Effector CD4-positive, alpha-beta T cell (primary cell): ENCODE results near the gene MEGF9.

Experiments
- DNase-seq: peaks from one replicate; pipeline ENCODE4 v3.0.0-alpha.2; 2020

MEGF9 gene

GRCh38 chr9:120730654-120731514 lies 16.6 kb upstream of the MEGF9 start:
- DNase-seq = no peak

GRCh38 chr9:120729791-120730241 lies 15.5 kb upstream of the MEGF9 start:
- DNase-seq = no peak

DNA sequence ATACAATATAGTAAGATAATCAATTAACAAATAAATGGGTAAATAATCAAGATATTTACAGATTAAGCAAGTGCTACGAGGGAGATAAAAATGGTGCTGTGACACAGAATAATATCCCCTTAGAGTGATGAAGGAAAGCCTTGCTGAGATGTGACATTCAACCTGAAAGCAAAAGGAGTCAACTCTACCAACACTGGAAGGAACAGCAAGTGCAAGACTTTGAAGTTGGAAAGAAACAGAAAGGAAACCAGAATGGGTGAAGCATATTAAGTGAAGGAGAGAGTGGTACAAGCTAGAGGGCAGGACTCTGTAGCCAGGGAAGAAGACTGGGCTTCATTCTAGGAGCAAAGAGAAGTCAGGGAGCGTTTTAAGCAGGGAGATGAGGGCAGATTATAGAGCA lies 12.2 kb upstream of the MEGF9 start:
- no peak for DNase-seq

- DNase-seq = no peak
Observed at GRCh38 chr9:120725907-120726306, 11.6 kb upstream of the MEGF9 start.

GRCh38 chr9:120724757-120725400 lies 10.6 kb upstream of the MEGF9 start:
- DNase-seq = no peak

DNA sequence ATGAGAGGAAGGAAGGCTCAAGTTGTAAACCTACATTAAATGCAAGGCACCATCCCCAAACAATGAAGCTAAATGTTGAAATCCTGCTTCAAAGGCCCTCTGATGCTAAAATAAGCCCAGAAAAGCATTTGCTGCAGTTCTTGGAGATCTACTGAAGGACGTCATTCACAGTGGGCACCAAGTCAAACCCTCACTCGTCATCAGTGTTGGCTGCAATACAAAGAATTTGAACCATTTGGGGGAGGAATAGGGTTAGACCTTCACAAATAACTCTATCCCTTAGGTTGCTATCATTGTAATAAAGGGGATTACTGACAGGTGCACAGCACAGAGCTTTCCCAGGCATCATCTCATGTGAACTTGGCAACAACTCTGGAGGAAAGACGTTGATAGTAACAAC lies 9.3 kb upstream of the MEGF9 start:
- no peak for DNase-seq

GRCh38 chr9:120720404-120720803 lies 6.1 kb upstream of the MEGF9 start:
- DNase-seq = no peak

GRCh38 chr9:120718316-120718715 lies 4.0 kb upstream of the MEGF9 start:
- DNase-seq = no peak

GRCh38 chr9:120717176-120717575 lies 2.9 kb upstream of the MEGF9 start:
- DNase-seq = no peak

GRCh38 chr9:120716483-120716882 lies 2.2 kb upstream of the MEGF9 start:
- DNase-seq = no peak

DNA sequence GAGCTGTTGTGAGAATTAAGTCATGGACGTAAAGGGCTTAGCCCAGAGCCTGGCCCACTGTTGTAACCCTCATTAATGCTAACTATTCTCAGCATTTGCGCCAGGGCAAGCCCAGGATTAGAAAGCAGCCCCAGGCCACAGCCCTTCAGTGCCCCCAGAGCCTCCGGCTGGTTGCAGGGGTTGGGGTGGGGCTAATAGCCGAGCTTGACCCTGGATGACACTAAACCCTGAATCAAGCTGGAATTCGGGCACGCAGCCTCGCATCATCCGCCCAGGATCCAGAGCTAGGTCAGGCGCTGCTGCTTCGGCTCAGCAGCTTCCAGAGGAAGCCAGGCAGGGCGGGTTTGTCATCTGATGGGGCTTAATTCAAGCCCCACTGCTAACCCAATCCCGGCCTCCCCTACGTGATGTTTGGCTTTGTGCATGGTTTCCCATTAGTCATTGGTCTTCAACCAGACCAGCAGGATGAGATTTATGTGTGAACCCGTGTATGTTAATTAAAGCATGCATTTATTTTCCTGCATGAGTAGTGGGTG lies 1.2 kb upstream of the MEGF9 start:
- DNase-seq = no peak

GRCh38 chr9:120714846-120715388 lies 647 bp upstream of the MEGF9 start:
- DNase-seq = no peak

- DNase-seq = peak; percentile 6
Observed at GRCh38 chr9:120713257-120714087, 798 bp downstream of the MEGF9 start.

DNA sequence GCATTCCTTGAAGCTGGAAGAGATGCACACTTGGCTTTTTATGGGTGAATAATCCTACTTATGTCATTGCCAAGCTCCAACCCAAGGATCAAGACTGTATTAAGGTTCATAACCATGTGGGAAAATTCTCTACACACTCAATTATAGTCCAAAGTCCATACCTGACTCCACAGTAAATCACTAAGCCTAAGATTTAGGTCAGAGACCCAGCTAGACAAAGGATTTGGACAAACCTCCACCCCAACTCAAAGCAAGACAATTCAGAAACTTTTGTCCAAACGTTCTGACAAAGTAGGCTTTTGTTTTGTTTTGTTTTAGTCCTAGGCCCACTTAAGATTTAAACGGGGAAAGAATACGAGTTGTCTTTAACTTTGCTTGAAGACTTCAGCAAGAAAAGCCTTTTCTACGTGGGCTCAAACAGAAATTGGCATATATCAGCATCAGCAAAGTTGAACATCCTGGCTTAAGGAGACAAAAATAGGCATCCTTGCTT lies 1.7 kb downstream of the MEGF9 start:
- DNase-seq = no peak

- no peak for DNase-seq
Observed at GRCh38 chr9:120711841-120712538, 2.3 kb downstream of the MEGF9 start.

GRCh38 chr9:120711354-120711753 lies 2.9 kb downstream of the MEGF9 start:
- no peak for DNase-seq

DNA sequence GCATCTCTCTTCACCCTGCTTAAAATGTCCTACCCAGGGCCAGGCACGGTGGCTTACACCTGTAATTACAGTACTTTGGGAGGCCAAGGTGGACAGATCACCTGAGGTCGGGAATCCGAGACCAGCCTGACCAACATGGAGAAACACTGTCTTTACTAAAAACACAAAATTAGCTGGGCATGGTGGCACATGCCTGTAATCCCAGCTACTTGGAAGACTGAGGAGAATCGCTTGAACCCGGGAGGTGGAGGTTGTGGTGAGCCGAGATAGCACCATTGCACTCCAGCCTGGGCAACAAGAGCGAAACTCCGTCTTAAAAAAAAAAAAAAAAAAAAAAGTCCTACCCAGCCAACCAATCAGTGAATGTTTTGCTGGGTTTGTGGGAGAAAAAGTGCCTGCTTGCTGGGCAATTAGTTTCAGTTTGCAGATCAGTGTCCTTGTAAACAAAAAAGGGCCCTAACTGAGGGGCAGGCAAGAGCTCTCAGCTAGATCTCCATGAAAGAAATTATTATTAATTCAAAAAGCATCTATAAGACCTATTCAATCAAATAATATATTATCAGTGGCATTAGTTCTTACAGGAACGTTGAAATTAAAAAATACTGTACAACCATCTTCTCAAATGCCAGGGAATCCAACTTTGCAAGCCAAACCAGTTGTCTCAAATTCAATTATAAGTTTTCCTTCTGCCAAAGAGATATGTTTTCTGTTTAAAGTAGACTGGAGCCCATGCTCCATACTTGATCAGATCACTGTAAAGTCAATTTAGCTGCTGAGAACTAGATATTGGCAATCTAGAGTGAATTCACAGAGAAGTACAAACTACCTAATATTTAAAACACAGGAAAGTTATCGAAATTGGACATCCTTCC lies 3.9 kb downstream of the MEGF9 start:
- DNase-seq = no peak

GRCh38 chr9:120708526-120709224 lies 5.6 kb downstream of the MEGF9 start:
- DNase-seq = no peak

DNA sequence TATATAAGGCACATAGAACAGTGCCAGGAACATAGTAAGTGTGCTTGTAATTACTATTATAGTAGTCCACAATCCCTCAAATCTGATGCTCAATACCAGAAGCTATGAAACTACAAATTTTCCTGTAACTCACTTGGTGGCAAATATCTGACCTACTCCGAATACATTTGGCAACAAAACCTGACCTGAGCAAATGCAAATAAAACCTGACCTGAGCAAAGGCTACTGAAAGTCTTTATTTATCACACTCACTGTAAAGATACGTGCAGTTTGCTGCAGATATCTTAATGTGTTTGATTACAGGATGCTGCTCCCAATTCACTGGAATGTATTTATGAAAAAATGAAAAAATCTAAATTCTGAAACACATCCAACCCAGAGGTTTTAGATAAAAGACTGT lies 7.1 kb downstream of the MEGF9 start:
- DNase-seq = no peak

- DNase-seq = no peak
Observed at GRCh38 chr9:120705174-120705573, 9.1 kb downstream of the MEGF9 start.
